Upper lobe of left lung (tissue), 4 donors: ENCODE data around the gene TBCD.

Experiments
- CTCF ChIP-seq, 6 experiments: fragments of 450-650 bp in 4 of 6; fragments of 200-600 bp in 2 of 6; sonication (generic) in 2 of 6; IDR thresholded peaks; one replicate each; pipeline ENCODE4 v1.5.1; 2016 to 2019; ENCODE audit warnings: antibody characterized with exemption in 6 of 6
- EP300 ChIP-seq, 4 donors: sonication (generic); formaldehyde crosslinking; IDR thresholded peaks; one replicate each; pipeline ENCODE4 v1.5.1; 2017; ENCODE audit warnings: antibody characterized with exemption in 4 of 4, control low read depth in 2 of 4
- POLR2A ChIP-seq, 4 donors: fragments of 450-650 bp; IDR thresholded peaks; one replicate each; pipeline ENCODE4 v1.5.1; 2016 to 2017; ENCODE audit warnings: antibody characterized with exemption in 4 of 4, mild to moderate bottlenecking in 2 of 4
- POLR2AphosphoS5 ChIP-seq, 2 donors: sonication (generic); formaldehyde crosslinking; IDR thresholded peaks; one replicate each; pipeline ENCODE4 v1.5.1; 2017; ENCODE audit warnings: antibody characterized with exemption in 2 of 2

GRCh38 chr17:82889496-82890338 lies 137.9 kb downstream of the TBCD start:
- TF ChIP-seq POLR2A (IDR thresholded peaks at IDR 0.05) (no peak), CTCF (IDR thresholded peaks at IDR 0.05) (no peak), EP300 (IDR thresholded peaks at IDR 0.05) (peak in 1 of 4 donors; percentile 53), POLR2AphosphoS5 (IDR thresholded peaks at IDR 0.05) (peak in 1 of 2 donors; percentile 25)
